Measurements from ENCODE around the gene CALHM2.

DNA sequence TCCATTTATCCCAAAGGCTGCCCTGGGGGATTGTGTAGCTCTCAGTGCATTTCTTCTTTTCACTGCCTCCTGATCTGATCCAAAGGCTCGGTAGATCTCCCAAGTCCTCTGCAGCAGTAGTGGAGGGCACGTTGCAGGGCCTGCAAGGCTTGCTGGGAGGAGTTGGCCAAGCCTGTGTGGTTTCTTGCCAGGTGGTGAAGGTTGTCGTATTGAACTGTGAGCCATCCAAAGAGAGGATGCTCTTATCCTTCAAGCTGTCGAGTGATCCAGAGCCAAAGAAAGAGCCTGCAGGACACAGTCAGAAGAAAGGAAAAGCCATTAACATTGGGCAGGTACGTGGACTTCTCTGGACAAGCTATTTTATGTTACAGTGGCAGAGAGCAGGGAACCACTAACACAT, 34.6 kb downstream of the CALHM2 start:
- TF ChIP-seq, protein P1, sequence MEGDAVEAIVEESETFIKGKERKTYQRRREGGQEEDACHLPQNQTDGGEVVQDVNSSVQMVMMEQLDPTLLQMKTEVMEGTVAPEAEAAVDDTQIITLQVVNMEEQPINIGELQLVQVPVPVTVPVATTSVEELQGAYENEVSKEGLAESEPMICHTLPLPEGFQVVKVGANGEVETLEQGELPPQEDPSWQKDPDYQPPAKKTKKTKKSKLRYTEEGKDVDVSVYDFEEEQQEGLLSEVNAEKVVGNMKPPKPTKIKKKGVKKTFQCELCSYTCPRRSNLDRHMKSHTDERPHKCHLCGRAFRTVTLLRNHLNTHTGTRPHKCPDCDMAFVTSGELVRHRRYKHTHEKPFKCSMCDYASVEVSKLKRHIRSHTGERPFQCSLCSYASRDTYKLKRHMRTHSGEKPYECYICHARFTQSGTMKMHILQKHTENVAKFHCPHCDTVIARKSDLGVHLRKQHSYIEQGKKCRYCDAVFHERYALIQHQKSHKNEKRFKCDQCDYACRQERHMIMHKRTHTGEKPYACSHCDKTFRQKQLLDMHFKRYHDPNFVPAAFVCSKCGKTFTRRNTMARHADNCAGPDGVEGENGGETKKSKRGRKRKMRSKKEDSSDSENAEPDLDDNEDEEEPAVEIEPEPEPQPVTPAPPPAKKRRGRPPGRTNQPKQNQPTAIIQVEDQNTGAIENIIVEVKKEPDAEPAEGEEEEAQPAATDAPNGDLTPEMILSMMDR (IDR thresholded peaks at IDR 0.05) = no peak
- TF ChIP-seq POLR2A (IDR thresholded peaks at IDR 0.05) (no peak), POLR2AphosphoS5 (IDR thresholded peaks at IDR 0.05) (no peak)

Data from breast epithelium (tissue), 3 donors.